SK-N-SH (cell line): ENCODE results near the gene COL25A1. TPM values are rescaled to one million over a fixed set of nuclear protein-coding genes. Genes with fewer than 3 reads are reported as not detected.

ENCODE experiments used
- CTCF ChIA-PET: fragments of 300-600, 350-600 bp; formaldehyde crosslinking; extraction: SDS; loops from one replicate; lab custom pipeline; 2021; lab: Yijun Ruan, JAX
- POLR2A ChIA-PET: fragments of 350-600 bp; sonication (Branson Sonifier 250); formaldehyde crosslinking; extraction: SDS; loops from one replicate; lab custom pipeline; 2020; ENCODE audit warnings: antibody characterized with exemption, inconsistent platforms; lab: Yijun Ruan, JAX
- DNase-seq: peaks from one replicate; pipeline ENCODE4 v3.0.0; 2012
- H2AFZ ChIP-seq: fragments of 200-600 bp; sonication (generic); 2 replicates; pipeline ENCODE4 v1.8.1; 2016; ENCODE audit warnings: antibody characterized with exemption, mild to moderate bottlenecking, low read depth
- H3F3A ChIP-seq: fragments of 200-600 bp; sonication (generic); replicated peaks from 2 replicates; pipeline ENCODE3; 2016; ENCODE audit warnings: antibody characterized with exemption, mild to moderate bottlenecking; ENCODE audit not compliant: insufficient read depth
- H3K27ac ChIP-seq, 2 experiments: fragments of 200-500 bp in 1 of 2; fragments of 200-600 bp in 1 of 2; sonication (Bioruptor generic) in 1 of 2; sonication (generic), shearing (Covaris generic) in 1 of 2; 2 replicates each; pipeline versions ENCODE4 v1.5.1 to v1.6.1; 2014 to 2016; ENCODE audit warnings: low read depth in 2 of 2, inconsistent platforms in 1 of 2, low read length in 1 of 2, mild to moderate bottlenecking in 1 of 2, mixed read lengths in 1 of 2
- H3K27me3 ChIP-seq: fragments of 200-600 bp; sonication (generic), shearing (Covaris generic); 2 replicates; pipeline ENCODE4 v1.6.1; 2016; ENCODE audit warnings: mixed run types; ENCODE audit not compliant: insufficient read depth
- H3K36me3 ChIP-seq, 2 experiments: fragments of 200-500 bp in 1 of 2; fragments of 200-600 bp in 1 of 2; sonication (Bioruptor generic) in 1 of 2; sonication (generic) in 1 of 2; replicated peaks in 1 of 2; 2 replicates each; pipeline versions ENCODE3 to v1.5.1; 2014 to 2016; ENCODE audit warnings: low read length in 1 of 2, mild to moderate bottlenecking in 1 of 2; ENCODE audit not compliant: insufficient read depth in 2 of 2, control insufficient read depth in 1 of 2
- H3K4me1 ChIP-seq, 2 experiments: fragments of 200-500 bp in 1 of 2; fragments of 200-600 bp in 1 of 2; sonication (Bioruptor generic) in 1 of 2; sonication (generic), shearing (Covaris generic) in 1 of 2; 2 replicates each; pipeline versions ENCODE4 v1.5.1 to v1.6.1; 2014 to 2016; ENCODE audit warnings: low read depth in 1 of 2, low read length in 1 of 2, mixed run types in 1 of 2; ENCODE audit not compliant: insufficient read depth in 2 of 2, control insufficient read depth in 1 of 2
- H3K4me2 ChIP-seq: fragments of 200-600 bp; sonication (generic), shearing (Covaris generic); 2 replicates; pipeline ENCODE4 v1.6.1; 2017; ENCODE audit warnings: mixed run types
- H3K4me3 ChIP-seq, 2 experiments: fragments of 200-500 bp in 1 of 2; fragments of 200-600 bp in 1 of 2; sonication (Bioruptor generic) in 1 of 2; sonication (generic), shearing (Covaris generic) in 1 of 2; 2 replicates each; pipeline versions ENCODE4 v1.5.1 to v1.8.1; 2014 to 2016; ENCODE audit warnings: low read depth in 2 of 2, inconsistent platforms in 1 of 2, low read length in 1 of 2, mild to moderate bottlenecking in 1 of 2, mixed read lengths in 1 of 2, moderate library complexity in 1 of 2
- H3K79me2 ChIP-seq: fragments of 200-600 bp; sonication (generic); 2 replicates; pipeline ENCODE4 v1.8.1; 2017; ENCODE audit warnings: mild to moderate bottlenecking; ENCODE audit not compliant: insufficient read depth
- H3K9ac ChIP-seq: fragments of 200-600 bp; sonication (generic); 2 replicates; pipeline ENCODE4 v1.6.1; 2017; ENCODE audit warnings: mixed run types
- H3K9me2 ChIP-seq: fragments of 200-600 bp; sonication (generic); 2 replicates; pipeline ENCODE4 v1.6.1; 2017; ENCODE audit warnings: mixed run types
- H3K9me3 ChIP-seq: fragments of 200-600 bp; sonication (generic); 2 replicates; pipeline ENCODE4 v1.6.1; 2017; ENCODE audit warnings: mixed run types, mild to moderate bottlenecking, moderate library complexity
- H4K20me1 ChIP-seq: fragments of 200-600 bp; sonication (generic); 2 replicates; pipeline ENCODE4 v1.6.1; 2017; ENCODE audit warnings: mild to moderate bottlenecking, mixed run types; ENCODE audit not compliant: insufficient read depth
- CHD2 ChIP-seq: fragments of 150-350 bp; IDR thresholded peaks from 2 replicates; pipeline ENCODE4 v1.6.1; 2018; ENCODE audit warnings: low read length; ENCODE audit not compliant: partially characterized antibody
- ELF1 ChIP-seq: IDR thresholded peaks from 2 replicates; pipeline ENCODE4 v1.4.0; 2012
- EZH2phosphoT487 ChIP-seq: fragments of 200-600 bp; sonication (generic); IDR thresholded peaks from 2 replicates; pipeline ENCODE4 v1.6.1; 2017; ENCODE audit warnings: low read depth, mixed run types, mild to moderate bottlenecking, antibody characterized with exemption, moderate library complexity, borderline replicate concordance
- FOSL2 ChIP-seq: IDR thresholded peaks from 2 replicates; pipeline ENCODE4 v1.4.0; 2012; ENCODE audit warnings: low read depth, mild to moderate bottlenecking, moderate library complexity, borderline replicate concordance
- GABPA ChIP-seq: IDR thresholded peaks from 2 replicates; pipeline ENCODE4 v1.4.0; 2012; ENCODE audit warnings: low read depth, mild to moderate bottlenecking
- JUND ChIP-seq: IDR thresholded peaks from 2 replicates; pipeline ENCODE4 v1.4.0; 2012
- MAX ChIP-seq: IDR thresholded peaks from 2 replicates; pipeline ENCODE4 v1.4.0; 2012; ENCODE audit warnings: low read depth
- MEF2A ChIP-seq: IDR thresholded peaks from 2 replicates; pipeline ENCODE4 v1.4.0; 2012; ENCODE audit warnings: low read depth, borderline replicate concordance
- MXI1 ChIP-seq: IDR thresholded peaks from 2 replicates; pipeline ENCODE4 v1.6.1; 2012; ENCODE audit warnings: mild to moderate bottlenecking, low read depth, low read length, improper control_type of control experiment
- NRF1 ChIP-seq: IDR thresholded peaks from 2 replicates; pipeline ENCODE4 v1.6.1; 2012; ENCODE audit warnings: low read depth, mild to moderate bottlenecking, low read length
- POLR2AphosphoS5 ChIP-seq: IDR thresholded peaks from 2 replicates; pipeline ENCODE4 v1.6.1; 2012; ENCODE audit warnings: low read depth, low read length
- RAD21 ChIP-seq: IDR thresholded peaks from 2 replicates; pipeline ENCODE4 v1.6.1; 2012; ENCODE audit warnings: mild to moderate bottlenecking, low read length
- SIN3A ChIP-seq: IDR thresholded peaks from 2 replicates; pipeline ENCODE4 v1.6.1; 2012; ENCODE audit warnings: low read depth, mild to moderate bottlenecking, low read length, moderate library complexity, borderline replicate concordance
- SMC3 ChIP-seq: IDR thresholded peaks from 2 replicates; pipeline ENCODE4 v1.6.1; 2012; ENCODE audit warnings: low read depth, low read length, improper control_type of control experiment
- TAF1 ChIP-seq: IDR thresholded peaks from 2 replicates; pipeline ENCODE4 v1.6.1; 2012; ENCODE audit warnings: low read depth, mild to moderate bottlenecking, low read length, moderate library complexity, borderline replicate concordance
- TCF12 ChIP-seq: IDR thresholded peaks from 2 replicates; pipeline ENCODE4 v1.4.0; 2012
- TEAD4 ChIP-seq: IDR thresholded peaks from 2 replicates; pipeline ENCODE4 v1.4.0; 2012; ENCODE audit warnings: mild to moderate bottlenecking, borderline replicate concordance; ENCODE audit not compliant: insufficient read depth
- USF2 ChIP-seq: fragments of 150-350 bp; IDR thresholded peaks from 2 replicates; pipeline ENCODE4 v1.6.1; 2017; ENCODE audit warnings: antibody characterized with exemption, low read length, low read depth, borderline replicate concordance
- YY1 ChIP-seq: IDR thresholded peaks from 2 replicates; pipeline ENCODE4 v1.4.0; 2012; ENCODE audit warnings: low read depth, mild to moderate bottlenecking
- ZBTB33 ChIP-seq: IDR thresholded peaks from 2 replicates; pipeline ENCODE4 v1.4.0; 2012; ENCODE audit warnings: low read depth, borderline replicate concordance
- WGBS: methylation state at CpG from one replicate; pipeline ENCODE4 v1.1.6; 2017; ENCODE audit warnings: low lambda C conversion rate; 5-methylcytosine and 5-hydroxymethylcytosine counted together
- polyA plus RNA-seq, 3 experiments: library from polyadenylated mRNA; depleted of rRNA; stranded (reverse); fragments of >200 nt; gene quantifications; 2 replicates each; pipeline ENCODE4 v1.2.3, GENCODE V29; 2012
- TF ChIP-seq, protein P1 (sequence below): IDR thresholded peaks from 2 replicates; pipeline ENCODE4 v1.4.0; 2012; ENCODE audit warnings: low read depth, borderline replicate concordance
- TF ChIP-seq, protein P2 (sequence below): fragments of 200-600 bp; sonication (generic); IDR thresholded peaks from 2 replicates; pipeline ENCODE4 v1.6.1; 2017; ENCODE audit warnings: antibody characterized with exemption, mild to moderate bottlenecking, moderate library complexity
- TF ChIP-seq, protein P3 (sequence below): IDR thresholded peaks from 2 replicates; pipeline ENCODE4; 2012

COL25A1 gene
- polyA plus RNA-seq, 1 of the 3 experiments (the other 2 are of a cell fraction) = not detected

DNA sequence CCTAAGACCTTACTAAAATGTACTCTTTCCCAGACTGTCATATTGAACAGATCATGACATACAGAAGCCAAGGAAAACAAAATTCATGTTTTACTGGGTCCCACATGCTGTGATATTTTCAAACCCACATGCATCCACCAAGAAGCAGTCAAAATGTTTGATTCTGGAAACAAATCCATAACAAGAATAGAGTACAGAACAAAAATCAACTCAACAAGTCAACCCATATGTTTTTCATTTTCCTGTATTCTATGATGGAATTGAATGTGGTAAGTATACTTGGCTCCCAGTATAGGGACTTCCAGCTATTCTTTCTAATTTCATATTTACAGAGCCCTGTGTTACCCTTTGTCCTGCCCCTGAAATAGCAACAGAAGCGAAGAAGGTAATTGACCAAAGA lies 106.8 kb downstream of the COL25A1 start:
- 27% methylated on average over 1 of the region's 1 CpG for WGBS
- ChIA-PET POLR2A (no interaction called here), CTCF (no interaction called here)

GRCh38 chr4:109191216-109191615 lies 111.2 kb downstream of the COL25A1 start:
- ChIA-PET CTCF (interaction anchor here (1.8 kb wide), 1 partner anchor 16 kb away, joined by 4 read pairs; no protein-coding TSS in a partner anchor), POLR2A (no interaction called here)
- H3K4me1 ChIP-seq = no peaks in the 10 kb centered on the region
- H3K9me2 ChIP-seq = no peaks in the 10 kb centered on the region
- no peak overlapping the region for H2AFZ ChIP-seq
- no peaks in the 10 kb centered on the region for H3K27me3 ChIP-seq
- no peak for DNase-seq
- TF ChIP-seq MXI1 (no peak), FOSL2 (no peak), POLR2AphosphoS5 (no peak), TEAD4 (no peak), YY1 (no peak), TAF1 (no peak), NRF1 (no peak), USF2 (no peak), MEF2A (no peak), ELF1 (no peak), ZBTB33 (no peak), MAX (no peak), EZH2phosphoT487 (no peak), JUND (no peak)
- TF ChIP-seq, protein P1, sequence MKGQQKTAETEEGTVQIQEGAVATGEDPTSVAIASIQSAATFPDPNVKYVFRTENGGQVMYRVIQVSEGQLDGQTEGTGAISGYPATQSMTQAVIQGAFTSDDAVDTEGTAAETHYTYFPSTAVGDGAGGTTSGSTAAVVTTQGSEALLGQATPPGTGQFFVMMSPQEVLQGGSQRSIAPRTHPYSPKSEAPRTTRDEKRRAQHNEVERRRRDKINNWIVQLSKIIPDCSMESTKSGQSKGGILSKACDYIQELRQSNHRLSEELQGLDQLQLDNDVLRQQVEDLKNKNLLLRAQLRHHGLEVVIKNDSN = no peak
- TF ChIP-seq, protein P2, sequence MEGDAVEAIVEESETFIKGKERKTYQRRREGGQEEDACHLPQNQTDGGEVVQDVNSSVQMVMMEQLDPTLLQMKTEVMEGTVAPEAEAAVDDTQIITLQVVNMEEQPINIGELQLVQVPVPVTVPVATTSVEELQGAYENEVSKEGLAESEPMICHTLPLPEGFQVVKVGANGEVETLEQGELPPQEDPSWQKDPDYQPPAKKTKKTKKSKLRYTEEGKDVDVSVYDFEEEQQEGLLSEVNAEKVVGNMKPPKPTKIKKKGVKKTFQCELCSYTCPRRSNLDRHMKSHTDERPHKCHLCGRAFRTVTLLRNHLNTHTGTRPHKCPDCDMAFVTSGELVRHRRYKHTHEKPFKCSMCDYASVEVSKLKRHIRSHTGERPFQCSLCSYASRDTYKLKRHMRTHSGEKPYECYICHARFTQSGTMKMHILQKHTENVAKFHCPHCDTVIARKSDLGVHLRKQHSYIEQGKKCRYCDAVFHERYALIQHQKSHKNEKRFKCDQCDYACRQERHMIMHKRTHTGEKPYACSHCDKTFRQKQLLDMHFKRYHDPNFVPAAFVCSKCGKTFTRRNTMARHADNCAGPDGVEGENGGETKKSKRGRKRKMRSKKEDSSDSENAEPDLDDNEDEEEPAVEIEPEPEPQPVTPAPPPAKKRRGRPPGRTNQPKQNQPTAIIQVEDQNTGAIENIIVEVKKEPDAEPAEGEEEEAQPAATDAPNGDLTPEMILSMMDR = no peak
- H3K36me3 ChIP-seq = no peaks in the 10 kb centered on the region
- no peaks in the 10 kb centered on the region for H4K20me1 ChIP-seq
- no peaks in the 10 kb centered on the region for H3K79me2 ChIP-seq
- H3K9me3 ChIP-seq = no peaks in the 10 kb centered on the region
- no peak overlapping the region for H3K4me2 ChIP-seq
- no peak overlapping the region for H3K9ac ChIP-seq
- 3% methylated on average over 4 of the region's 5 CpGs for WGBS
- no peak overlapping the region for H3K4me3 ChIP-seq
- no peaks in the 10 kb centered on the region for H3F3A ChIP-seq
- H3K27ac ChIP-seq = no peak overlapping the region

More for the DNA sequence above, 106.8 kb downstream of the COL25A1 start:
- no peaks in the 10 kb centered on the region for H3K9me2 ChIP-seq
- no peak overlapping the region for H3K9ac ChIP-seq
- no peaks in the 10 kb centered on the region for H3K27me3 ChIP-seq
- TF ChIP-seq NRF1 (no peak), SIN3A (no peak), JUND (no peak), FOSL2 (no peak), CHD2 (no peak), POLR2AphosphoS5 (no peak), YY1 (no peak), GABPA (no peak), SMC3 (no peak), TCF12 (no peak), ELF1 (no peak), RAD21 (no peak)
- TF ChIP-seq, protein P3, sequence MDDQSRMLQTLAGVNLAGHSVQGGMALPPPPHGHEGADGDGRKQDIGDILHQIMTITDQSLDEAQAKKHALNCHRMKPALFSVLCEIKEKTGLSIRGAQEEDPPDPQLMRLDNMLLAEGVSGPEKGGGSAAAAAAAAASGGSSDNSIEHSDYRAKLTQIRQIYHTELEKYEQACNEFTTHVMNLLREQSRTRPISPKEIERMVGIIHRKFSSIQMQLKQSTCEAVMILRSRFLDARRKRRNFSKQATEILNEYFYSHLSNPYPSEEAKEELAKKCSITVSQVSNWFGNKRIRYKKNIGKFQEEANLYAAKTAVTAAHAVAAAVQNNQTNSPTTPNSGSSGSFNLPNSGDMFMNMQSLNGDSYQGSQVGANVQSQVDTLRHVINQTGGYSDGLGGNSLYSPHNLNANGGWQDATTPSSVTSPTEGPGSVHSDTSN = no peak
- TF ChIP-seq, all 33 proteins: peak for 0
- Histone ChIP-seq H3K4me1 (no peaks in the 10 kb centered on the region), H3K27ac (no peak overlapping the region), H3F3A (no peaks in the 10 kb centered on the region), H3K4me2 (no peak overlapping the region), H3K9me3 (no peaks in the 10 kb centered on the region), H3K4me3 (no peak overlapping the region), H3K36me3 (no peaks in the 10 kb centered on the region), H2AFZ (no peak overlapping the region), H3K79me2 (no peaks in the 10 kb centered on the region), H4K20me1 (no peaks in the 10 kb centered on the region)
- DNase-seq = no peak
